Stimulated activated CD4-positive, alpha-beta T cell treated with anti-CD3 and anti-CD28 coated beads, Interleukin-15, amount 100 ng/mL, for 1 hour (primary cell): Measurements from ENCODE around the gene ZNF764.
A peak's percentile ranks its signal among the peaks of the same experiment; 100 is the strongest.
"Not testable (repeated sequence)": the region's sequence is repeated elsewhere in the genome, so short reads cannot be mapped to it uniquely, and the experiment has no call there.

Experiments used
- DNase-seq, 2 donors: peaks; one replicate each; pipeline ENCODE4 v3.0.0-alpha.2; 2020; ENCODE audit warnings: low read depth in 1 of 2, low spot score in 1 of 2

The ZNF764 gene

GRCh38 chr16:30527635-30528178 is 30.5 kb downstream of the ZNF764 start:
- DNase-seq: no peak

GRCh38 chr16:30526823-30527634 is 31.1 kb downstream of the ZNF764 start:
- peak; percentile 79 to 83 for DNase-seq

GRCh38 chr16:30526137-30526822 is 31.9 kb downstream of the ZNF764 start, which contains the start of gene ZNF768:
Gene ZNF768, minus strand, starts transcription at chr16:30526566. Its CDS starts 153 bp downstream, at chr16:30526413.
- peak in 1 of 2 donors; percentile 12 for DNase-seq

GRCh38 chr16:30525844-30526136 is 32.4 kb downstream of the ZNF764 start:
- DNase-seq: no peak

GRCh38 chr16:30524575-30525568 is 33.3 kb downstream of the ZNF764 start:
- DNase-seq: no peak

GRCh38 chr16:30523768-30524574 is 34.2 kb downstream of the ZNF764 start:
- DNase-seq: no peak

GRCh38 chr16:30522702-30523463 is 35.3 kb downstream of the ZNF764 start:
- DNase-seq: not testable (repeated sequence)

GRCh38 chr16:30521873-30522641 is 36.1 kb downstream of the ZNF764 start:
- DNase-seq: no peak

GRCh38 chr16:30521476-30521872 is 36.7 kb downstream of the ZNF764 start:
- no peak for DNase-seq

- DNase-seq: no peak
These were observed 38.8 kb downstream of the ZNF764 start for GRCh38 chr16:30519120-30520049.

- DNase-seq: no peak
These were observed 39.6 kb downstream of the ZNF764 start for GRCh38 chr16:30518552-30518951.

- no peak for DNase-seq
These were observed 42.9 kb downstream of the ZNF764 start for GRCh38 chr16:30515275-30515674.

- no peak for DNase-seq
These were observed 46.7 kb downstream of the ZNF764 start for GRCh38 chr16:30511509-30511908.

- no peak for DNase-seq
These were observed 47.7 kb downstream of the ZNF764 start for GRCh38 chr16:30510376-30510938.

GRCh38 chr16:30509081-30509765 is 49.0 kb downstream of the ZNF764 start:
- DNase-seq: no peak
